NCI-H2171 (cell line): ENCODE measurements around the gene ADK.
"Not testable (repeated sequence)": the region's sequence is repeated elsewhere in the genome, so short reads cannot be mapped to it uniquely, and the experiment has no call there.

Source experiments
- DNase-seq: peaks from one replicate; lab custom pipeline; 2025; lab: John Stamatoyannopoulos, UW

Gene ADK

GRCh38 chr10:74353021-74353420, 202.0 kb downstream of the ADK start:
- DNase-seq = not testable (repeated sequence)

DNA sequence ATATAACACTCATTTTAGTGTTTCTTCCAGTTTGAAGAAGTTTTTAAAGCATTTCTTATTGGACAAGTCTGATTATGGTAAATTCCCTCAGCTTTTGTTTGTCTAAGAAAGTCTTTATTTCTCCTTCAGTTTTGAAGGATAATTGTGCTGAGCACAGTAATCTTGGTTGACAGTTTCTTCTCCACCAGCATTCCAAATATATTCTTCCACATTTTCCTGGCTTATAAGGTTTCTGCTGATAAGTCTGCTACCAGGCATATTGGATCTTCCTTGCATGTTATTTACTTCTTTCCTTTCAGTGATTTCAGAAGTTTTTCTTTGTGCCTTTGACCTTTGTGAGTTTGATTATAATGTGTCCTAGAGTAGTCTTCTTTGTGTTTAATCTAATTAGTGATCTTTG, 210.7 kb downstream of the ADK start:
- no peak for DNase-seq

DNA sequence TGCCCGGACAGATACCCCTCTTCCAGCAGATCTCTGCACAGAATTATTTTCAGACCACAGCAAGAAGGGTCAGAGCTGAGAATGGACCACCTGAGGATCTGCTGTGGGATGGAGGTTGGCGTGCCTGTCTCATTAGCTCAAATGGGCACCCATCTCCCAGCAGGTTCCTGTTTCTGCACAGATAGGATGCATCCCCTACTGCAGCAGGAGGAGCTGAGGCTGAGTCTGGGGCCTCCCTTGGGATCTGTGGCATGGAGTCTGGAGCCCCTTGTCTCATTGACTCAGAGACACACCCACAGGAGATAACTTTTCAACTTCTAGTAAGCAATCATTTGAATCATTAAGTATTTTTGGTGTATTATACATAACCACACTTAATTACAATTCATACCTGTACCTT, 212.7 kb downstream of the ADK start:
- DNase-seq = no peak

GRCh38 chr10:74365109-74365508, 214.1 kb downstream of the ADK start:
- no peak for DNase-seq

DNA sequence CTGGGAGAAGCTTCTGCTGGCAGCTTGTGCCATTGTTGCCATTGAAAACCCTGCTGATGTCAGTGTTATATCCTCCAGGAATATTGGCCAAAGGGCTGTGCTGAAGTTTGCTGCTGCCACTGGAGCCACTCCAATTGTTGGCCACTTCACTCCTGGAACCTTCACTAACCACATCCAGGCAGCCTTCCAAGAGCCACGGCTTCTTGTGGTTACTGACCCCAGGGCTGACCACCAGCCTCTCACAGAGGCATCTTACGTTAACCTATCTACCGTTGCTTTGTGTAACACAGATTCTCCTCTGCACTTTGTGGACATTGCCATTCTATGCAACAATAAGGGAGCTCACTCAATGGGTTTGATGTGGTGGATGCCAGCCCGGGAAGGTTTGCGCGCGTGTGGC, 220.7 kb downstream of the ADK start:
- DNase-seq = no peak

- DNase-seq = no peak
Measured at GRCh38 chr10:74373059-74373458, 222.0 kb downstream of the ADK start.

DNA sequence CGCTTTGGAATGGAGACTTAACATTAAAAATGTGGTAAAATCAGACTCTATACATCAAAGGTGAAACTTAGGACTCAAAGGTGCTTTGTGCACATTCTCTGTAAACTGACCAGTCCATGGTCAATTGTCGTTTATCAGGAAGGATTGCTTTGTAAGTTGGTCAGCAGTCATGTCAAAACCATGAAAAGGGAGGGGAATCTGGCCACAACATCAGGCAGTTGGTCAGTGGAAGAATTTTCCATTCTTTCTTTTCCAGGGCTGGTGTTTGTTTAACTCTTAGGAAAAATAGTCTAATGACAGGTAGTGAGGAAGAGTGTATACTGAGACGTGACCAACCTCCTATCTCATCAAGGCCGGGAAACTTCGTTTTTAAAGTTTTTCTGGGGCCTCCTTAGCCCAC, 226.5 kb downstream of the ADK start:
- DNase-seq = no peak

GRCh38 chr10:74379474-74379873, 228.5 kb downstream of the ADK start:
- DNase-seq = no peak

GRCh38 chr10:74380795-74381194, 229.8 kb downstream of the ADK start:
- no peak for DNase-seq

GRCh38 chr10:74381291-74381853, 230.4 kb downstream of the ADK start:
- peak; percentile 41 for DNase-seq

DNA sequence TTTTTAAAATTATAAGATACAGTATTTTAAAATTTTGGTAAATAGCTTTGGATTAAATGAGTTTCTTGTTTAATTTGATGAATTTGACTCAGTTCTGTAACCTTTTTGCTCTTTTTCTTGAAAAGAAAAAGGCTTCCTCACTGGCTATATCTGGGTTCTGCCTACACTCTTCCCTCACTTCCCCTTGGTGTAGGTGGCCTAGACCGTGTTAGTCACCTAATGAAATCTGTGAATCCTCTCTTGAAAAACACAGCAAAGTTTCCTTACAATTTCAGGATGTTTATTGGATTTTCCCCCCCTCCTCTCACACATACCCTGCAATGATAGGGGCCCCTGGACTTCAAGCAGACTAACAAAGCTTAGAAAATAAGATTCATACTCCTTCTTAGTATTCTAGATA, 231.6 kb downstream of the ADK start:
- no peak for DNase-seq

DNA sequence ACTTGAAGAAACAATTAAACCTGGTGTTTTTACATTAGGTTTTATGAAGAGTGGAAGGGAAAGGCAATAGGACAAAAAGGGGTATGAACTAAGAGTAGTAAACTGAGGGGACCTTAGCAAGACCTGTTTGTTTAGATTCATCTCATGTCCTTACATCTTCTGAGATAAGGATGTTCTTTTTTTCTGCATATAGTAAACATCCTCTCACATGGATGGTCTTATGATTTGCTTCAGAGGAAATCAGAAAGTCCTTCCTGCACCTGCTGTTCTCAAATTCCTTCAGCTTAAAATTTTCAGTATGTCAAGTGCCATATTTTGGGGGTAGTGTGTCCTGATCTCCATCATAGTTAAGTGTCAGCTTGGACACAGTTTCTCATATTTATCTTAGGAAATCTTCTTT, 232.6 kb downstream of the ADK start:
- no peak for DNase-seq

- no peak for DNase-seq
Measured at GRCh38 chr10:74384615-74385183, 233.7 kb downstream of the ADK start.

DNA sequence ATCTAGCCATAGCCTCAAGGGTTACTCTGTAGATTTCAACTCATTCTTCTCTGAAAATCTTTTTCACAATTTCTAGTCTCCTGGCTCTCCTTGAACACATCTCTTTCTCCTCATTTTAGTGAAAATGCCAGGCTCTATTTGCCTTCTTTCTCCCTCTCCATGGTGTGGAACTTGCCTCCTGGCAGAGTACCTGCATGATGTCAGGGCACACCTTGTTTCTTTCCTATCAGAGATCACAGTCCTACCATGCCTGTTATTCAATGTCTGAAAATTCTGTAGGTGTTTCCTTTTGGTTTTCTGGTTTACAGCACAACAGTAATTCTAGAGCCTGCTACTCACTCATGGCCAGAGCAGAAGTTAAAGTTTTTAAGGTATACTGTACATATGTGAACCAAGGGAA, 237.8 kb downstream of the ADK start:
- no peak for DNase-seq

- no peak for DNase-seq
Measured at GRCh38 chr10:74391786-74392185, 240.8 kb downstream of the ADK start.

- no peak for DNase-seq
Measured at GRCh38 chr10:74394416-74394969, 243.5 kb downstream of the ADK start.

GRCh38 chr10:74400186-74400585, 249.2 kb downstream of the ADK start:
- no peak for DNase-seq

DNA sequence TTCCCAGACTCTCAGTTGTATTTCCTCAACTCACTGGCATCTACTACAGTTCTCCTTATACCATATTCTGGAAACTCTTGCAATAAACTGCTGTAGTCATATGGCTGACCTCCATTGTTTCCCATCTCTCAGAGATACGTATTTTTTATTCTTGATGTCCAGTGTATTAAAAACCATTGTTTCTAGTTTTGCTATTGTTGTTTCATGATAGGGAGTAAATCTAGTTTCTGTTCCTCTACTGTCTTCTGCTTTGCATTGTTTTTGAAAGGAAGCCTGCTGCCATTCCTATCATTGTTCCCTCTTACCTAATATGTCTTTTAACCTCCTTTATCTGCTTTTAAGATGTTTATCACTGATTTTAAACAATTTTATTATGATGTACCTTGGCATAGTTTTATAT, 255.0 kb downstream of the ADK start:
- DNase-seq = no peak

GRCh38 chr10:74415146-74415839, 264.3 kb downstream of the ADK start:
- DNase-seq = no peak

DNA sequence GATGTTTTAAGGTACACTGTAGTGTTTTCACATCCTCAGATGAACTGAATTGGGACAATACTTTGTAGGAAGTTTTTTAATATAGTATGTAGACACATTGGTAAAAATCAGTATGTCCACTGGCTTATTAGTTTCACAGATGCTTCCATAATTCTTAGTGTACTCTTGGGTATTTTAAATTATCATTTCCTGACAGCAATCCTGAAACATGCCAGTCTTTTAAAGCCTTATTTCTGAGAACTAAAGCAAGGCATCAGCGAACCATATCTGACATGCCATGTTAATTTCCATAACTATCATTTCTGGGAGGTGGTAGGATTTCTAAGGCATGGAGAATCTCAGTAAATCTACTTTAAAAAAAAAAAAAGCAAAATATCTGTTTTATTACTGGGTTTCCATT, 266.4 kb downstream of the ADK start:
- no peak for DNase-seq

DNA sequence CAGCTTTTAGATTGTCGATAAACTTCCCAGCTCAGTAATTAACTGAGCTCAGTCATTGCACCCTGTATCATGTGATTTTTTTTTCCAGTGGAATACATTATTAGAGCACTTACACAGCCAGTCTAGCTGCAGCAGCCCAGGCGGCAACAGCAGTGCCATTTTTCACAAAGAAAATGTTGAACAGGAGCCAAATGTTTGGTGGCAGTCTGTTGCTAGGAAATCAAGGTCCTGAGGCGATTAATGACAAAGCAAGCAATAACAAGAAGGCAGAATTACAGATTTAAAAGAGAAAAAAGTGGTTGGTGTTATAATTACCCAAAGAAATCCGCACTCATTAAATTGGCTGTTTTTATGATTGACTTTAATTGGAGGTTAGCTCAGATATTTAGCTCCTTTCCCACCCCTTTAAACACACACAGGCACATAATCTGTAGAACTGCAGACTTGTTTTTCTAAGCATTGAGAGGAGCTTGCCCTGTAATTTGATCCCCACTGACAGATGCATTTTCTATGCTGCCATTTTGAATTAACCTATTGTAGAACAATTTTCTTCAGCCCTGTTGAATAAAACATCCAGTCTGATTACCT, 267.4 kb downstream of the ADK start:
- DNase-seq = peak; percentile 82

DNA sequence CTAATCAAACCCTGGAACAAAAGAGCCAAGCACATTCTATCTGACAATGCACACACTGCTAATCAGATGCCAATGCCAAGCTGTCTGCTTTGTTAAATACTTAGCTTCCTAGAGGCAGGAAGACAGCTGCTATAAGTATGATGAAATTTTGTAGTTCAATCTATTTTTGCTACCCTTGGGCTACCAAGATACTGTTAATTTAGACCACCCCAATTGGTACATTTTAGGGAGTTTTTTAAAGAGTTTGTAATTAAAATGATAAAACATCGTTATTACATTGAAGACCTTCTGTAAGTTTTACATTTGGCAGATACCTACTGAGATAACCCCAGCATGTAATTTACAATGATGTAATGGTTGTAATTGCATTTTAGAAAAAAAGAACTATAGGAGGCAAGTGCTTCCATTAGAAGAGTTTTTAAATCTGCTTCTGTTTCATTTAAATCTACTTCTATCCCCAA, 268.5 kb downstream of the ADK start:
- DNase-seq = peak; percentile 10

DNA sequence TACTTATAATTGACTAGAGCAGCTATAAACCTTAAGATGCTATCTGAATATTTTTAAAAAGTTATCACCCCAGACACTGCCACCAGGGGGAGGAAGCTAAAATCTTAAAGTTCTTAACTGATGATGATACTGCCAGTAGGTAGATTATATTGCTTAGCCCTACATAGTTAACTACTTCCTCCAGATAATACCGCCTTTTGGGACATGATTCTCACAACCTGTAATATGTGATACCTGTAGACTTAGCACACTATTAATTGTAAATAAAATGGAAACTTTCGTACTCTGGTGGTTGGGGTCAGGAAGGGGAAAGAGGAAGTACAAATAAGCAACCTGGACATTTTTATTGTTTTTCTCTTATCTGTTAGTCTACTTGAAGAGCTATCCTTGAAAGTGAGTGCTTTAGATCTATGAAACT, 268.9 kb downstream of the ADK start:
- no peak for DNase-seq
